IPS-NIHi11 (cell line): ENCODE measurements around the gene SNX20.

ENCODE experiments used
- DNase-seq: peaks from one replicate; pipeline ENCODE4 v3.0.0; 2012; ENCODE audit warnings: mixed read lengths, low spot score

Gene SNX20

GRCh38 chr16:50680556-50680893, 587 bp downstream of the SNX20 start:
- no peak for DNase-seq

GRCh38 chr16:50679676-50680555, 1.2 kb downstream of the SNX20 start:
- DNase-seq, result no peak

GRCh38 chr16:50679266-50679665, 1.8 kb downstream of the SNX20 start:
- DNase-seq, result no peak

- no peak for DNase-seq
Observed at GRCh38 chr16:50678531-50678930, 2.6 kb downstream of the SNX20 start.

GRCh38 chr16:50677351-50677750, 3.8 kb downstream of the SNX20 start:
- DNase-seq, result peak; percentile 71

- DNase-seq, result no peak
Observed at GRCh38 chr16:50676684-50677225, 4.4 kb downstream of the SNX20 start.

GRCh38 chr16:50675686-50676610, 5.2 kb downstream of the SNX20 start:
- no peak for DNase-seq

GRCh38 chr16:50674831-50675230, 6.3 kb downstream of the SNX20 start:
- DNase-seq, result no peak

- no peak for DNase-seq
Observed at GRCh38 chr16:50673496-50674275, 7.4 kb downstream of the SNX20 start.

GRCh38 chr16:50671644-50672260, 9.4 kb downstream of the SNX20 start:
- no peak for DNase-seq

GRCh38 chr16:50670476-50670875, 10.6 kb downstream of the SNX20 start:
- DNase-seq, result no peak

- no peak for DNase-seq
Observed at GRCh38 chr16:50669741-50670140, 11.4 kb downstream of the SNX20 start.

- DNase-seq, result no peak
Observed at GRCh38 chr16:50668368-50669008, 12.6 kb downstream of the SNX20 start.

GRCh38 chr16:50667497-50668367, 13.4 kb downstream of the SNX20 start:
- no peak for DNase-seq

- DNase-seq, result no peak
Observed at GRCh38 chr16:50666658-50667496, 14.2 kb downstream of the SNX20 start.

GRCh38 chr16:50665128-50665878, 15.8 kb downstream of the SNX20 start:
- peak; percentile 89 for DNase-seq

GRCh38 chr16:50664270-50664669, 16.8 kb downstream of the SNX20 start:
- no peak for DNase-seq

GRCh38 chr16:50662306-50662940, 18.7 kb downstream of the SNX20 start:
- no peak for DNase-seq
